GM12801 (cell line): ENCODE data around the gene RIC1.

Experiments used
- TF ChIP-seq, protein P1 (sequence below): IDR thresholded peaks from one replicate; pipeline ENCODE4 v1.5.1; 2011; ENCODE audit warnings: control low read depth; ENCODE audit not compliant: insufficient read length; ENCODE audit errors: extremely low read depth

The RIC1 gene

GRCh38 chr9:5628530-5629311, at the start of gene RIC1:
RIC1 (plus strand) TSS chr9:5629107; CDS start chr9:5629310, 203 bp downstream.
- TF ChIP-seq, protein P1, sequence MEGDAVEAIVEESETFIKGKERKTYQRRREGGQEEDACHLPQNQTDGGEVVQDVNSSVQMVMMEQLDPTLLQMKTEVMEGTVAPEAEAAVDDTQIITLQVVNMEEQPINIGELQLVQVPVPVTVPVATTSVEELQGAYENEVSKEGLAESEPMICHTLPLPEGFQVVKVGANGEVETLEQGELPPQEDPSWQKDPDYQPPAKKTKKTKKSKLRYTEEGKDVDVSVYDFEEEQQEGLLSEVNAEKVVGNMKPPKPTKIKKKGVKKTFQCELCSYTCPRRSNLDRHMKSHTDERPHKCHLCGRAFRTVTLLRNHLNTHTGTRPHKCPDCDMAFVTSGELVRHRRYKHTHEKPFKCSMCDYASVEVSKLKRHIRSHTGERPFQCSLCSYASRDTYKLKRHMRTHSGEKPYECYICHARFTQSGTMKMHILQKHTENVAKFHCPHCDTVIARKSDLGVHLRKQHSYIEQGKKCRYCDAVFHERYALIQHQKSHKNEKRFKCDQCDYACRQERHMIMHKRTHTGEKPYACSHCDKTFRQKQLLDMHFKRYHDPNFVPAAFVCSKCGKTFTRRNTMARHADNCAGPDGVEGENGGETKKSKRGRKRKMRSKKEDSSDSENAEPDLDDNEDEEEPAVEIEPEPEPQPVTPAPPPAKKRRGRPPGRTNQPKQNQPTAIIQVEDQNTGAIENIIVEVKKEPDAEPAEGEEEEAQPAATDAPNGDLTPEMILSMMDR: no peak

GRCh38 chr9:5579881-5580280, 49.0 kb upstream of the RIC1 start:
- TF ChIP-seq, protein P1: no peak

- TF ChIP-seq, protein P1: no peak
These were observed 48.3 kb upstream of the RIC1 start for GRCh38 chr9:5580650-5581049.

GRCh38 chr9:5582835-5583195, 46.1 kb upstream of the RIC1 start:
- TF ChIP-seq, protein P1: no peak

GRCh38 chr9:5586391-5586802, 42.5 kb upstream of the RIC1 start:
- TF ChIP-seq, protein P1: no peak

GRCh38 chr9:5587024-5587423, 41.9 kb upstream of the RIC1 start:
- TF ChIP-seq, protein P1: no peak

DNA sequence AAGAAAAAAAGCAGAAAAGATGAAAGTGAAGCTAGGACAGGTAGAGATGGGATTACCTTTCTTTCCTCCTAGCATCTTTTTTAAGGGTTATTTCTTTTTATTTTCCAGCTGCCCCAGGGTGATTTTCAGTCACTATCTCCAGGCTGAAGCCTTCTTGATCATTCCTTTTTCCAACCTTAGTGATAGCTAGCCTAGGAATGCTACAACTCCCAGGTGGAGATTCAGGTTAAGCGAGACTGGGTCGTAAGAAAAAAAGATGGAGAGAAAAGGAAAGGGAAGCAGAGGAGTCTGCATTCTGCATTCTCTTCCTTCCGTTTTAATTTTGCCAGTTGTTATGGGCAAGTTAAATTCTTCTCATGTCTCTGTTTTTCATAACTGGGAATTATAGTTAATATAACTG, 36.7 kb upstream of the RIC1 start:
- TF ChIP-seq, protein P1: no peak

- TF ChIP-seq, protein P1: no peak
These were observed 36.0 kb upstream of the RIC1 start for GRCh38 chr9:5592904-5593303.
